Epidermal melanocyte (primary cell): ENCODE data around the gene ADCY6.

Experiments
- DNase-seq: peaks from one replicate; pipeline ENCODE4 v3.0.0; 2011; ENCODE audit warnings: low spot score; ENCODE audit not compliant: insufficient read length

ADCY6 gene

GRCh38 chr12:48786591-48787544, 2.0 kb downstream of the ADCY6 start:
- peak; percentile 38 for DNase-seq

DNA sequence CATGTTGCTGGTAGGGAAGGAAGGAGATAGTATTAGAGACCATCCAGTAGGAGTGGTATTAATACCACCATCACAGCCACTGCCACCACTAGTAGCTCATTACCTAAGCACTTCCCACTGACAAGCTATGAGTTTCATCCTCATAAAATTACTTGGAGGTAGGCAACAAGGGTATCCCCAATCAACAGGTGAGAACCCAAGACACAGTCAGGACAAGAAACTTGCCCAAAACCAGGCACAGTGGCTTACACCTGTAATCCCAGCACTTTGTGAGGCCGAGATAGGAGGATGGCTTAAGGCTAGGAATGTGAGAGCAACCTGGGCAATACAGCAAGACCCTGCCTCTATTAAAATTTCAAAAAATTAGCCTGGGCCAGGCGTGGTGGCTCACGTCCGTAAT, 5.5 kb downstream of the ADCY6 start:
- no peak for DNase-seq

DNA sequence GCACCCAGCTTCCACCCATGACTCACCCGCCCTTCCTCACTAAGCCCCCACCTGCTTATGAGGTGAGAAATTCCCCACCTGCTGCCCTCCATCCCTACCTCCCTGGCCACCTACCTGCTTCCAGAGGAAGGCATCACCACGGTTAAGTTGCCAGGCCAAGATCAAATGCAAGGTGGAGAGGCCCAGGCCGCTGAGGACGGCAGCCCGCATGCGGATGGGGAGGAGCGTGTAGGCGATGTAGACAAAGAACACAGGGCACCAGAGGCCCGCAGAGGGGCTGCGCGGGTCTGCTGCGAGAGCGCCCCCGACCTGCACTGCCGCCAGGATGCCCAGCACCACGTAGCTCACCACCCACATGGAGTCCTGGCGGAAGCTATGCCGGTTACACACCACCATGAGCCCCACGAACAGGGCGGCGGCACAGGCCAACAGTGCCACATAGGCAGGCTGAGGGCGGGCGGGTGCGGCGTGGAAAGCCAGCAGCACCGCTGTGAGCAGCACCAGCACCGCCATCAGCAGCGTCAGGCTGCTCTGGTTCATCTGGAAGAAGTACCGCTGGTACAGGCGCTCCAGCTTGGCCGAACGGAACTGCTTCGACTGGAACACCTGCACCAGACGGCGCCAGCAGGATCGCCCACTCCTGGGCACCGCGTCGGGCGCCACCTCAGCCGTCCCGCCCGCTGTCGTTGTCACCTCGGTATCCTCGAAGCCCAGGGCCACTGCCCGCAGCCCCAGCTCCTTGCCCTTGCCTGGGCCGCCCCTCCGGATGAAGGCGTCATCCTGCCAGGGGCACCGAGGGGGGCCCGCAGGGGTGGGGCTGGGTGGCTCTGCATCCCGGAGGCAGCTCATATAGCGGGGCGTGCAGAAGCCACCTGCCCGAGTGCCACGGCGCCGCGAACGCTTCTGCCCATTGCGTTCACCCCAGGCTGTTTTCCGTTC, 6.2 kb downstream of the ADCY6 start:
- no peak for DNase-seq

- DNase-seq, result no peak
These were observed 7.0 kb downstream of the ADCY6 start for GRCh38 chr12:48781750-48782456.

- no peak for DNase-seq
These were observed 8.4 kb downstream of the ADCY6 start for GRCh38 chr12:48780381-48781025.

GRCh38 chr12:48779869-48780268, 9.0 kb downstream of the ADCY6 start:
- DNase-seq, result no peak

DNA sequence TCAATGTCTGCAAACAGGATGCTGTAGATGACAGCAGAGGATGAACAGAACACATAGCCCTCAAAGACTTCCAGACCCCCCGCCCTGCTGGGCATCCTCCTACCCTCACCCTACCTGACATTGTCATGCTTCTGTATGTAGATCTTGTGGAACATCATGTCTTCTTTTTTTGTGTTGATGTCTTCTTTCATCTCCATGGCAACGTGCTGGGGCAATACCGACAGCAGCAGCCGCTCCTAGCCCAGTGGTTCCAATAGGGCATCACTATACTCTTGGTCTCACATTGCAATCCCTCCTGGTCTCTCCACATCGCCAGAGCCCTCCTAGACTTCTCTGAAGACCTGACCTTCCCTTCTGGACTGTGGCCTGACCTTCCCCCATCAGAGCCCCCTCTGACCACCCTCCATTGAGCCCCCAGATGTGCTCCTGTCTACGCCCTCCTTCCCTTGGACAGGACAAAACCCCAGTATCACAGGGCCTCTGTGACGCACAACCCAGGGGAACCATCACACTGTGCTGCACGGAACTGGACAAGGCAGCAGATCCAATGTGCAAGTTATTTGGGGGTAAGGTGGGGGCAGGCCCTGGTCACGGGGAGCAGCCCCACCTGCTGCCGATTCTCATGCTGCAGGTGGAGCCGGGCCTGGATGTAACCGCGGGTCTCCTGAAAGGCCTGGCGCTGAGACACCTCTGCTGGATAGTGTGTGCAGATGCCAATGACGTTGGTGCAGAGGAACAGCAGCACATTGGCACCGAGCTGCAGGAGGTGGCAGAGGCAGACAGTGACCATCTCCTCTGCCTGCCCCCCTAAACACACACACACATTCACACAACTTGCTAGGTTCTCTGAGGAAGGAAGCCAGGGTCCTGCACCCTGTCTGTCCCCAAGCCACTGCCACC, 11.1 kb downstream of the ADCY6 start:
- no peak for DNase-seq

DNA sequence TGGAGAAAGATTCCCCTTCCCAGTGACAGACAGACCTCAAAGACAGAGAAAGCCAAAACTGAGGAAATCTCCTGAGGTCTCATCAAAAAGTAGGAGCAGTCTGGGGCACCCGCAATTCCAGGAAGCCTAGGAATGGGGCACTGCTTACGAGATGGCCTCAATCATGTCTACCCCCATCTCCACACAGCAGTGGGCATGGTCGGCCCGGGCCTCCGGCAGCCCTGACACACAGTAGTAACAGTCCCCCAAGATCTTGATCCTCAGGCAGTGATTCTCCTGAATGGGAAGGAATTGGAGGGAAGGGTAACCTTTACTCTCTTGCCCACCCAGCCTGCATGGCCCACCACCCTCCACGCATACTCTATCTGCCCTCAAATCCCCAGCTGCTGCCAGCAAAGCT, 11.9 kb downstream of the ADCY6 start:
- no peak for DNase-seq

- no peak for DNase-seq
These were observed 12.8 kb downstream of the ADCY6 start for GRCh38 chr12:48775991-48776649.

GRCh38 chr12:48775299-48775698, 13.6 kb downstream of the ADCY6 start:
- DNase-seq, result no peak

GRCh38 chr12:48774516-48774915, 14.4 kb downstream of the ADCY6 start:
- no peak for DNase-seq

GRCh38 chr12:48773686-48774085, 15.2 kb downstream of the ADCY6 start:
- no peak for DNase-seq

DNA sequence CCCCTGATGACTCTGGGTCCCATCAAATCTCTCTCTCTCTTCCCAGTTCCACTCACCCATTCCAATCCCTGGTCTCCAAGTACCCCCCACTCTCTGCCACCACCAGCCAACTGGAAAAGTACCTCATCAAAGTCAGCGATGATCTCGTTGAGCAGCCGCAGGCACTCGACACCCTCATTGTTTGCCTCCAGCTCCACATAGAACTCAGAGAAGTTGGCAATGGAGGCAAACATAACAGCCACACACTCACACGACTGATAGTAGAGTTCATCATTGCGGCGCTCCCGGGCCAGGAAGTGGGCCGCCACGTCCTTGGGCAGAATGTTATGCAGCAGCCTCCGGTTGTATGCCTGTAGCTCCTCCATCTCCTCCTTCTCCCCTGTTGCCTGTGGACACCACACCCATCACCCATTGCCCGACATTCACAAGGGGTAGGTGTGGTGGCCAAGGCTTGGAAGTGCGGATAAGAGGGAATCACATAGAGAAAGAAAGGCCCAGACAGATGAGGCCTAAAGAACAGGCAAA, 17.2 kb downstream of the ADCY6 start:
- DNase-seq, result no peak

DNA sequence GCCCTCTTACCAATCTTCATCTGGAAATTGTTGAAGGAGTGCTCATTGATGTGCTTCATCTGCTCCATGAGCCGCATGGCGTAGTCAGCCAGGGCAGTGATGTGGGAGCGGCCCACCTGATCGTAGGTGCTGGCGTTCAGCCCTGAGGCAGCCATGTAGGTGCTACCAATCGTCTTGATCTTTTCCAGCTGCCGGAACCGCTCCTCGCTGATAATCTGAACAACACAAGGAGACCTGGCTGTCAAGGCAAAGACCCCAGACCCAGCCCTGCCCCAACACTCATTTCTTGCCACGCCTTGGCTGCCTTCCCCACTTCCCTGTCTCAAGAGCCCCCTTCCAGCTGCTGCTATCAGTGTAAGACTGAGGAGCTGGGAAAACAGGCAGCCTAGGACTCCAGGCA, 18.1 kb downstream of the ADCY6 start:
- DNase-seq, result no peak

GRCh38 chr12:48768736-48769135, 20.2 kb downstream of the ADCY6 start:
- no peak for DNase-seq

- DNase-seq, result no peak
These were observed 20.7 kb downstream of the ADCY6 start for GRCh38 chr12:48768147-48768546.

DNA sequence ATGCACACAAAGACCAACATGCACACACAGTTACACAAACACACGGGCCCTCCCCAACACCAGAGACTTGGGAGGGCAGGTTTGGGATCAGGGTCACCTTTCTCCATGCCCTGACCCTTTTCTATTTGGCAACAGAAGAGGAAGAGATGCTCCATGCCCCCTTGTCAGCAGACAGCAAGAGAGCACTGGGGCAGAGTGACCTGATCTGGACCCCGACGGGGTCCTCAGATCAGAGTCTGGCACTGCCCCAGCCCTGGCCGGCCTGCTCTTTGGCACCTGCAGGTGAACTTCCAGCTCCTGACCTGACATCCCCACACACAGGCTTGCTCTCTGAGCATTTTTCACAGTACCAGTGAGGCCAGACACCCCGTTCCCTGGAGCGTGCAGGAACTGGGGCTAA, 21.4 kb downstream of the ADCY6 start:
- DNase-seq, result no peak

GRCh38 chr12:48767047-48767446, 21.8 kb downstream of the ADCY6 start:
- DNase-seq, result no peak

- no peak for DNase-seq
These were observed 23.1 kb downstream of the ADCY6 start for GRCh38 chr12:48765753-48766162.
